ENCODE measurements around the gene PGAM2. TPM values are rescaled to one million over a fixed set of nuclear protein-coding genes. Genes with fewer than 3 reads are reported as not detected.

Gene PGAM2
- total RNA-seq, 1 donor from 2014 or later: 1.1 TPM

GRCh38 chr7:44074349-44074695 lies 9.0 kb upstream of the PGAM2 start:
- no peaks in the 10 kb centered on the region for H3K9me3 ChIP-seq
- peaks cover 4% of the 10 kb centered on the region for H3K4me1 ChIP-seq
- DNase-seq: no peak
- peak; percentile 20 for ATAC-seq
- intact Hi-C loops (cut with DNase I): loop anchor here (5.0 kb wide), 1 partner anchor 123 kb away; no protein-coding TSS in a partner anchor
- H3K27me3 ChIP-seq: no peaks in the 10 kb centered on the region
- TF ChIP-seq CTCF (IDR thresholded peaks at IDR 0.05): no peak
- H3K36me3 ChIP-seq: peaks cover 65% of the 10 kb centered on the region
- no peak overlapping the region for H3K4me3 ChIP-seq
- H3K27ac ChIP-seq: peak overlapping the region; percentile 77

- no peaks in the 10 kb centered on the region for H3K27me3 ChIP-seq
- ATAC-seq (peak; percentile 88), DNase-seq (peak; percentile 87)
- H3K36me3 ChIP-seq: peaks cover 60% of the 10 kb centered on the region
- no peaks in the 10 kb centered on the region for H3K9me3 ChIP-seq
- H3K4me3 ChIP-seq: no peak overlapping the region
- intact Hi-C loops (cut with DNase I): loop anchor here (5.0 kb wide), 1 partner anchor 123 kb away; no protein-coding TSS in a partner anchor
- H3K4me1 ChIP-seq: peaks cover 4% of the 10 kb centered on the region
- TF ChIP-seq CTCF (IDR thresholded peaks at IDR 0.05): no peak
- H3K27ac ChIP-seq: peak overlapping the region; percentile 77
Measured at GRCh38 chr7:44073664-44074348, 8.4 kb upstream of the PGAM2 start.

GRCh38 chr7:44072364-44073231 lies 7.2 kb upstream of the PGAM2 start:
- Histone ChIP-seq H3K4me3 (no peak overlapping the region), H3K36me3 (peaks cover 48% of the 10 kb centered on the region), H3K4me1 (peaks cover 4% of the 10 kb centered on the region), H3K9me3 (no peaks in the 10 kb centered on the region), H3K27ac (no peak overlapping the region), H3K27me3 (no peaks in the 10 kb centered on the region)
- TF ChIP-seq CTCF (IDR thresholded peaks at IDR 0.05): peak; percentile 57
- DNase-seq: no peak
- peak; percentile 45 for ATAC-seq
- intact Hi-C loops (cut with DNase I): loop anchor here (5.0 kb wide), 1 partner anchor 125 kb away; no protein-coding TSS in a partner anchor

GRCh38 chr7:44071726-44072363 lies 6.5 kb upstream of the PGAM2 start:
- Histone ChIP-seq H3K36me3 (peaks cover 41% of the 10 kb centered on the region), H3K4me1 (peaks cover 4% of the 10 kb centered on the region), H3K27me3 (no peaks in the 10 kb centered on the region), H3K9me3 (no peaks in the 10 kb centered on the region), H3K4me3 (no peak overlapping the region), H3K27ac (no peak overlapping the region)
- intact Hi-C loops (cut with DNase I): loop anchor here (5.0 kb wide), 1 partner anchor 125 kb away; no protein-coding TSS in a partner anchor
- ATAC-seq (no peak), DNase-seq (no peak)
- TF ChIP-seq CTCF (IDR thresholded peaks at IDR 0.05): no peak

GRCh38 chr7:44068054-44068453 lies 2.7 kb upstream of the PGAM2 start:
- no peaks in the 10 kb centered on the region for H3K9me3 ChIP-seq
- H3K4me1 ChIP-seq: peaks cover 10% of the 10 kb centered on the region
- peaks cover 3% of the 10 kb centered on the region for H3K36me3 ChIP-seq
- ATAC-seq (no peak), DNase-seq (no peak)
- no peak overlapping the region for H3K27ac ChIP-seq
- no peak for TF ChIP-seq CTCF (IDR thresholded peaks at IDR 0.05)
- intact Hi-C loops (cut with DNase I): no loop called here
- no peak overlapping the region for H3K4me3 ChIP-seq
- H3K27me3 ChIP-seq: no peaks in the 10 kb centered on the region

All from upper lobe of right lung (tissue), 1 donor.